GM23248 (cell line): ENCODE results near the gene GOLGA8M.
"Not testable (repeated sequence)": the region's sequence is repeated elsewhere in the genome, so short reads cannot be mapped to it uniquely, and the experiment has no call there.

Experiments
- EZH2 ChIP-seq: fragments of 200-600 bp; sonication (generic); IDR thresholded peaks from 2 replicates; pipeline ENCODE4 v1.6.1; 2018; ENCODE audit warnings: antibody characterized with exemption, mild to moderate bottlenecking; ENCODE audit not compliant: insufficient read depth, poor library complexity, severe bottlenecking
- EZH2phosphoT487 ChIP-seq: fragments of 200-600 bp; sonication (generic); IDR thresholded peaks from 2 replicates; pipeline ENCODE4 v1.6.1; 2018; ENCODE audit warnings: antibody characterized with exemption, moderate library complexity, mild to moderate bottlenecking, low read depth; ENCODE audit not compliant: insufficient read depth

DNA sequence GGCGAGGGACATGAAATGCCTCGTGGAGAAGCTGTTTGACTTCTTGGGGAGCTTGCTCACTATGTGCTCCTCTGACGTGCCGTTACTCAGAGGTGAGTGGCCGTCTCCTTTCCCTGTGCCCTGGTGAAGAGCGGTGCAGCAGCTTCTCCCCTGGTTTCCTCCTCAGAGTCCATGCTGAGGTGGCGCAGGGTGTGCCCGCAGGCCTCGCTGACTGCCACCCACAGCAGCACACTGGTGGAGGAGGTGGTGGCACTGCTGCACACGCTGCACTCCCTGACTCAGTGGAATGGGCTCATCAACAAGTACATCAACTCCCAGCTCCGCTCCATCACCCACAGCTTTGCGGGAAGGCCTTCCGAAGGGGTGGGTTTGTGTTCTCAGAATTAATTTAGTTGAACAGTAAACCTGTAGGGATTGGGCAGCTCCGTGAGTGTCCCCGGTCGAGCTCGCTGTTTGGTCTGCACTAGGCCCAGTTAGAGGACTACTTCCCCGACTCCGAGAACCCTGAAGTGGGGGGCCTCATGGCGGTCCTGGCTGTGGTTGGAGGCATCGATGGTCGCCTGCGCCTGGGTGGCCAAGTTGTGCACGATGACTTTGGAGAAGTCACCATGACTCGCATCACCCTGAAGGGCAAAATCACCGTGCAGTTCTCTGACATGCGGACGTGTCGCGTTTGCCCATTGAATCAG, 56.7 kb downstream of the GOLGA8M start:
- TF ChIP-seq EZH2phosphoT487, EZH2: not testable (repeated sequence)
